Brain pericyte (primary cell): ENCODE data around the gene TSPAN31.
"Not testable (repeated sequence)": the region's sequence is repeated elsewhere in the genome, so short reads cannot be mapped to it uniquely, and the experiment has no call there.

Source experiments
- DNase-seq: peaks from one replicate; pipeline ENCODE4 v3.0.0-alpha.2; 2012; ENCODE audit warnings: low read depth, low spot score

Gene TSPAN31

DNA sequence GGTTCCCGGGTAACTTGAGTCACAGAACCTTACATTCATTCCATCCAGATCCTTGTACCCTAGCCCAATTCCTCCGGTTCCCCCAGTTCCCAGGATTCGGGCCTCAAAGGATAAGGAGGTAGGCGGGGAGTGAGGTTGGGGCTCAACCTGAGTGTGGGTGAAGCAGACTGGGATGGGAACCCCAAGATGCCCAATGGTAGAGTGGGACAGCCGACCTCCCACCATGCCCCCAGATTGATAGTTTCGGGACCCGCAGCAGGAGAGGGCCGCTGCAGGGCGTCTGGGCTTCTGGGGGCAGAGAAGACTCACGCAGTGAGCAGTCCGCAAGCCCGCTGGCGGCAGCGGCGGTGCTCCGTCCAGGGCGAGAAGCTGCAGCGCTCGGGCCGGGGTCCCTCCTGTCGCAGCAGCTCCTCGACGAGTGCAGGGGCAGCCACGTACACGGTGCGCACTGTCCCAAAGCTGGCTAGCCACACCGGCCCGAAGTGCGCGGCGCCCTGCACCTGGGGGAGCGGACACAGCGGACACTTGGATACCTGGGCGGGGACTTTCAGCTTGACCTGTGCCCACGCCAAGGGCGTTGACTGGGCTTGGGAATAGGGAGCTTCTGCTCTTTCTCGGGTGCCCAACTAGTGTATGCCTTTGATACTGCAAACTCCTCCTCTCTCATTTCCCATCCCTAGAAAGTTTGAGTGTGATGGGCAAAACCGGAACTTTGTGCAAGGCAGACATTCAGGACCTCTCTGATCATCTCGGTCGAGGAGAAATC lies 21.0 kb downstream of the TSPAN31 start:
- DNase-seq = no peak

DNA sequence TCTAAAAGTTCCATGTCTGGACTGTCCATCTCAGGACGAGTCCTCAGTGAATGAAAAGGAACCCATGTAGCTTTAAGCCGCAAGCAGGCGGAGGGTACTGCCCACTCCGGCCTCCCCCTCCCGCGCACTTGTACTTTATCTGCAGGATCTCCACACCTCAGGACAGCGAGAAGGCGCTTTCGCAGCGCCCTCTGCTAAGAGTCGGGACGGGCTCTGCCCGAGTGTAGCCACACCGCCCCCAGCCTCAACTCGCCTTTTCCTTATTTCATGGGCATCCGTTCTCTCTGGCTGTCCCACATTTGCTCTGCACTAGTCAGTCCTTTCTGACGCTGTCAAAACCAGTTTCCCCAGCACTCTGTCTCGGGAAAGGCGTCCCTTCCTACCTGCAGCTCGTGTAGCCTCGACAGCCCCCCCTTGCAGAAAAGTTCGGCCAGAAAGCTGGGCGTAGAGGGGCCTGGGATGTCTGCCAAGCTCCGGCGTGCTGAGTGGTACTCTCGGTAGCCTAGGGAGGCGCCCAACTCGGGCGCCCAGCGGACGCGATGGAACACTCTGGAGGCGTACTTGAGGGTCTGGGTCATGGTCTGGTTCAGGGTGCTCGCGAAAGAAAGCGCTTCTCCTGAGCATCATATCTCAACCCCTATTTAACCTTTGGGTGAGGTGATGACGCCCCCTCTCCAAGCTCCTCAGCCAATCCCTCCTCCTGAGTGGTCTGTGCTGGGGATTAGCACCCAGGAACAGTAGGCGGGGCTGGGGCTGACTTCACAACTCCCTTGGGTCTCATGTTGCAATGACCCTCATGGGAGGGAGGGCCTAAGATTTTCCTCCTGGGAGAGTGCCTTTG lies 21.8 kb downstream of the TSPAN31 start, which contains the start of gene CYP27B1:
TSS of gene CYP27B1 (minus strand) at position 615 of the 841 bp plus-strand sequence. CDS start at position 578, 37 bp downstream.
- no peak for DNase-seq

- DNase-seq = no peak
Measured at GRCh38 chr12:57767305-57767698, 22.5 kb downstream of the TSPAN31 start.

DNA sequence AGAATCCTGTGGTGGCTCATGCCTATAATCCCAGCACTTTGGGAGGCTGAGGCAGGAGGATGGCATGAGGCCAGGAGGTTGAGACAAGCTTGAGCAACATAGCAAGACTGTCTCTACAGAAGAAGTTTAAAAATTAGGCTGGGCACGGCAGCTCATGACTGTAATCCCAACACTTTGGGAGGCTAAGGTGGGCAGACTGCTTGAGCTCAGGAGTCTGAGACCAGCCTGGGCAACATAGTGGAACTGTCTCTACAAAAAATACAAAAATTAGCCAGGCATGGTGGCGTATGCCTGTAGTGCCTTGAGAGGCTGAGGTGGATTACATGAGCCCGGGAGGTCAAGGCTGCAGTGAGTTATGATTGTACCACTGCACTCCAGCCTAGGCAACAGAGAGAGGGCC lies 23.0 kb downstream of the TSPAN31 start:
- DNase-seq = no peak

- DNase-seq = no peak
Measured at GRCh38 chr12:57769594-57769993, 24.8 kb downstream of the TSPAN31 start.

DNA sequence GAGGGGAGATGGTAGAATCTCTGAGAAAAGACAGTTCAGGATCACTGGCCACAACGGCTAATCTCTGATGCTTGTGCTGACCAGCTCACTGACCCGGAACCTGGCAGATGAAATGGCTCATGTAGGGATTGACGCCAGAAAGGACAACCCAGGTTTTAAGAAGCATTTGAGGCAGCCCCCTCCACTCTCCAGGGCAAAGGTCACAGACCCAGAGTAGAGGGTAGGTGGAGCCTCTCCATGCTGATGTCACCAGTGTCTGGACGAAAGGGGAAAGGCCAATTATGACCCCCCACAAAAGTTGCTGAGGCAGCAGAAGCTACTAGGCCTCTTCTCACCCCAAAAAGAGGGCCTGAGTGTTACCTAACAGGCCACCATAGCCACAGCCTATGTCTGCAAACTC lies 25.9 kb downstream of the TSPAN31 start:
- DNase-seq = no peak

DNA sequence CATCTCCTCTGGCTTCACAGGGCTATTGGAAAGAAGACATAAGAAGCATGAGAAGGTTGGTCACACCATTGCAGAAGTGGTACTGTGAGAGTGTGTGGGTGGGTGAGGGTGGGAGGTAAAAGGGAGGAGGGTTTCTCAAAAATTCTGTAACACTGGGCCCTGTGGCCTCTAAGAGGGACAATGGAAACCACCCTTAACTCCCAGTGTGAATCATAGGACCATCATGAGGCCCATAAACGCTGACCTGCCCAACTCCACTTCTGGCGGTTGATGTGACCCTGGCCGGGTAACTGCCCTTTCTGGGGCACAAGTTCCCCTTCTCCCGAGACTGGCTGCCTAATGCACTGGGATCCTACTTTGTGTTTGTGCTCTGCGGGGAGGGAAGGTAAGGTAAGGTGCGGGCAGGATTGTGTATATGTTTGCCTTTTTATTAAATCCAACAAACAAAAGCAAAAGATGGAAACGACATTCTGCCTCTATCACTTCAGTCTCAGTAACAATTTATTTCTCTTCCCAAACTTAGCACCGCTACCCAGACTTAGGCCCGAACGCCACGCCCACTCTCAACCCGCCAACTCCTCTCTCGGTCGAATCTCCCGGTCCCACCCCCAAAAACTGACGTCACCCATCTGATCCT lies 26.5 kb downstream of the TSPAN31 start:
- DNase-seq = no peak

DNA sequence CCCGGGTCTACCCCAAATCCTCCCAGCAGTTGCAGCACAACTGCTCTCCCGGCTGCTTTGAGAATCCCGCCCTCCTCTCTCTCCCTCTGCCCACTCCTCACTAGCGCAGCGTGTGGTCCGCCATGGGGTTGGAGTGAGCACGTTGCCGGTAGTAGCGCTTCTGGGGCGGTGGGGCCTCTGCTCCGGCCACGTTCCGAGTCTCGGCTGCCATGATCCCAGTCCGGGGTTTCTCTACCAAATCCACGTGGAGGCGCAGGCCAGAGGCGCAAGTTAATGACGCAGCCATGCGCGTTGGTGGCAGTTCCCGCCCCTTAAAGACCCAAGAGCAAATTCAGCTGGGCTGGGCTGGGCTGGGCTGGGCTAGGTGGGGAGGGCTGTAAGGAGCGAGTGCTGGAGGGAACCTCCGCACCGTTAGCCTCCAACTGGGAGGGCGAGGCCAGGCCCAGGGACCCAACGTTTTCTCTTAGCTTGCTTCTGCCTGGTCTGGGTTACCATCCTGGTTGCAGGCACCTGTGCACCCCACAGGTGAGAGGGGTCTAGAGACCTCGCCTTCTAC lies 27.1 kb downstream of the TSPAN31 start, which contains the start of gene METTL1:
TSS of gene METTL1 (minus strand) at position 233 of the 556 bp plus-strand sequence. CDS start at position 211, 22 bp downstream.
- peak; percentile 85 for DNase-seq

DNA sequence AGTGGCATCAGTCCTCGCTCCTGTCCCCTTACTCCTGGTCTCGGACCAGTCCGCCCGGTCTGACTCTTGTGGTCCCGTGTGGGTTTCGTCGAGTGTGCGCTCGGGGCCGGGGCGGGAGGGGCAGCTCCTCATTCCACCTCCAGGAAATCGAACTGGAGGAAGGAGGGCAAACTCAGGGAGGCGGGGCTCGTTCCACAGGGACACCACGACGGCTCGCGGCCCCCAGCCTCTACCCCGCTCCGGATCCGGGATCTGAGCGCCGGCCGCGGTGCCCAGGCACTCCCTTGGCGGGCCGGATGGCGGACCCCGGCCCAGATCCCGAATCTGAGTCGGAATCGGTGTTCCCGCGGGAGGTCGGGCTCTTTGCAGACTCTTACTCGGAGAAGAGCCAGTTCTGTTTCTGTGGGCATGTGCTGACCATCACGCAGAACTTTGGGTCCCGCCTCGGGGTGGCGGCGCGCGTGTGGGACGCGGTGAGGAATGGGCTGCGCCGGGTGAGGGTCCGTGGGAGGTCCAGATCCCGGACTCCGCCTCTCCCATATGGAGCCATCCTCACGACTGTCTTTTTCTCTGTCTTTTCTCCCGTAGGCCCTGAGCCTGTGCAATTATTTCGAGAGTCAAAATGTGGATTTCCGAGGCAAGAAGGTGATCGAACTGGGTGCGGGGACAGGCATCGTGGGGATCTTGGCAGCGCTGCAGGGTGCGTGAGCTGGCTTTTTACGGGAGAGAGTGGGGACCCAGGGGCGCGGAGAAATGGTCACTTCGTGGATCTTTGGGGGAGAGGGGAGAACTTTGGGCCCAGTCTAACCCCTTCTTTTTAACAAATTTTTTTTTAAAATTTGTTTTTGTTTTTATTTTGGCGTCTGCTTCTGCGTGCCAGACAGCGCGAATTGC lies 27.8 kb downstream of the TSPAN31 start, which contains the start of gene EEF1AKMT3:
TSS of gene EEF1AKMT3 (plus strand) at position 186 of the 894 bp plus-strand sequence. CDS start at position 297, 111 bp downstream.
- DNase-seq = peak; percentile 21

GRCh38 chr12:57774634-57775033 lies 29.8 kb downstream of the TSPAN31 start:
- not testable (repeated sequence) for DNase-seq

- no peak for DNase-seq
Measured at GRCh38 chr12:57775044-57775443, 30.2 kb downstream of the TSPAN31 start.

DNA sequence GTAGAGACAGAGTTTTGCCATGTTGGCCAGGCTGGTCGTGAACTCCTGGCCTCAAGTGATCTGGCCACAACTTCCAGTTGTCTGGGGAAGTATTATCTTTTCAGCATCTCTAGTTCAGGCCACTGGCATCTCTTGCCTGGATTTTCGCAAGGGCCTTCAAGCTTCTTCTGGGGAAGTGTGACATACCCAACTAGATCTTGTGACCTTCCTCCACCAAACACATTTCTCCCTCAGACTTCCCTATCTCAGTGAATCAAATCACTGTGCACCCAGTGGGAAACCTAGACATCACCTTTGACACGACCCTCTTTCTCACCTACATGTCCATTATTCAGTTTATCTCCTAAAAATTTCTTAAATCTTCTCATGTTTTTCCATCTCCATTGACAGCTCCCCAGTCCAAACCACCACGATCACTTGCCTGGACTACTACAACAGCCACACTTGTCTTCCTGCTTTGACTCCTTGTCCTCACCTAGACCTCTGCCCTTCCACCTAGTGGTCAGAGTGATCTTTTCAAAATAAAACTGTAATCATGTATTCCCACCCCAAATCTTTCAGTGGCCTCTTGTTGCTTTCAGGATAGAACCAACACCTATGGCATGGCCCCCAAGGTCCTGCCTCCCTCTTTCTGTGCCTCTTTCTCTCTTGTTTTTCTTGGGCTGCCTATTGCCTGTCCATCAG lies 30.9 kb downstream of the TSPAN31 start:
- no peak for DNase-seq

DNA sequence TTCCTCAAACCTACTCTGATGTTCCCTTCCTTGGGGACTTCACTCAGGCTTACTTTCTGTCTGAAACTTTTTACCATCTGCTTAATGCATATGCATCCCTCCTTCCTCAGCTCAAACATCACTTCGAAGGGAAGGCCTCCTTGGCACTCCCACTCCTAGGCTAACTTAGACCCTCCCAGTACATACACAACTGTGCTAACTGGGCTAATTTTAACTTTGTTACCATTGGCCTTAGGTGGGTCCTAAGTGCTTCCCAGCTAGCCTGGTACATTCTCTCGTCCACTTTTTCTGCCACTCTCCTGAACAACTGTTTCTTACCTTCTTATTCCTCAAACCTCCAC lies 31.4 kb downstream of the TSPAN31 start:
- no peak for DNase-seq

DNA sequence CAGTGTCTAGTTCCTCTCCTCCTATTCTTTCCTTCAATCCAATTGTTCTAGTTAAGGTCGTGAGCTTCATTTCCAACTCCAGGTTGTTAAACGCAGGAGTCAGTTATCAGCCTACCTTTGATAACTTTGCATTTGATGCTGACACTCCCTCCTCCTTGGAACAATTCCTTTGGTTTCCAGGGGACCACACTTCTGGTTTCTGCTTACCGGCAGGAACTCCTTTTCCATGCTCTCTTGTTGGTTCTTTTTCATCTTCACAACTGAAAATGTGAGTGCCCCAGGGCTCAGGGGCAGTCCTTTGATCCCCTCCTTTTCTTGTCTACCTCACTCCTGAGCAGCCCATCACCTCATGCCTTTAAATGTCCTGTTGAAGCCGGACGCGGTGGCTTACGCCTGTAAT lies 32.5 kb downstream of the TSPAN31 start:
- DNase-seq = no peak

DNA sequence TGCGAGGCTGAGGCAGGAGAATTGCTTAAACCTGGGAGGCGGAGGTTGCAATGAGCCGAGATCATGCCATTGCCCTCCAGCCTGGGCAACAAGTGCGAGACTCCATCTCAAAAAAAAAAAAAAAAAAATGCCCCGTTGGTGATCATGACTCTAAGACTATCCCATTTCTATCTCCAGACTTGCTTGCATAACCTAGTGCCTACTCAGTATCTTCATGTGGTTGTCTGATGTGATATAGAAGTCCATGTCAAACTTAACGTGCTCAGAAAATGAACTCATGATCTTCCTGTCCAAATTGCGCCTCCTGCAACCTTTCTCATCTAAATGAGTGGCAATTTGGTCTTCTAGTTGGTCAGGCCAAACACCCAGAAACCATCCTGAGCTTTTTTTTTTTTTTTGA lies 33.1 kb downstream of the TSPAN31 start:
- no peak for DNase-seq

DNA sequence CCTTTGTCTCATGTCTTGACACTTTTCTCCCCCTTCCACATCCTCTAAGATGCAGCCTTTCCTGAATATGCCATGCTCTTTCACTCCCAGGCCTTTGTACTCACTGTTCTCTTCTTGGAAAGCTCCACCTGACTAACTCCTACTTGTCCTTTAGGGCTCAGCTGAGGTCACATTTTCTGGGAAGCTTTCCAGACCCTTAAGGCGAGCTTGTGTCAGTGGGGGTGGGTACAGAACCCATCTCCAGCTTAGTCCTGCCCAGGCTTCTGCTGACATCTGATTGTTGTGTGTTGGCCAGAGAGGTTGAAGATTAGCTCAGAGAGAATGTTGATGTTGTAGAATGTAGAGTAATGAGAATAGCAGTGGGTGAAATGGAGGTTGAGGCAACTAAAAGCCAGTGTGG lies 34.9 kb downstream of the TSPAN31 start:
- no peak for DNase-seq

DNA sequence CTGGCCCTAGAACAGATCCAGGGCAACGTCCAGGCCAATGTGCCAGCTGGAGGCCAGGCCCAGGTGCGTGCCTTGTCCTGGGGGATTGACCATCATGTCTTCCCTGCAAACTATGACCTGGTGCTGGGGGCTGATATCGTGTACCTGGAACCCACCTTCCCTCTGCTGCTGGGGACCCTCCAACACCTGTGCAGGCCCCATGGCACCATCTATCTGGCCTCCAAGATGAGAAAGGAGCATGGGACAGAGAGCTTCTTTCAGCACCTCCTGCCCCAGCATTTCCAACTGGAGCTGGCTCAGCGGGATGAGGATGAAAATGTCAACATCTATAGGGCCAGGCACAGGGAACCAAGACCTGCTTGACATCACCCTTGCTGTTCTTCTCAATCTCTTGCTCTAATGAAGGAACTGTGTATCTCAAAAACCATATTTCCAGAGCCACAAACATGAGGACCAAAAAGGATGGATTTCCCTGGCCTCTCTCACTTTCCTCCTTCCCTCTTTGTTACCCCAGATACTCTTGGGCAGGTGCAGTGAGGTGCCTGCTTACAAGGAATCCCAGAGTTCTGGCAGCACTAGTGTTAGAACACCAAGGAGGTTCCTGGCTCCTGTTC lies 35.6 kb downstream of the TSPAN31 start:
- DNase-seq = no peak

DNA sequence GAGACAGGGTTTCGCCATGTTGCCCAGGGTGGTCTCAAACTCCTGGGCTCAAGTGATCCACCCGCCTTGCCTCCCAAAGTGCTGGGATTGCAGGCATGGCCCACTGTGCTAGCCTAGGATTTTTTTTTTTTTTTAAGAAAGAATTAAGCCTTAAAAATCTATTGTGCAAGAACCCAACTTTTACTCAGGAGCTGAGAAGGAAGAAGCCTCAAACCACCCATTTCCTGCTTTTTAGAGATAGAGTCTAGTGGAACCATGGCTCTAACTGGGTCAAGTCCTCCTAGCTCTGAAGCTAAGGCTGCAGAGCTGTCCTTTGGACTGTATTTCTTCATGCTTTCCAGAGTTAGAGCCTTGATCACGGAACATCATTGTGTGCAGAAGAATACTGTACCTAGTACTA lies 36.4 kb downstream of the TSPAN31 start:
- no peak for DNase-seq

GRCh38 chr12:57781801-57782200 lies 37.0 kb downstream of the TSPAN31 start:
- DNase-seq = no peak

- DNase-seq = no peak
Measured at GRCh38 chr12:57782243-57782607, 37.4 kb downstream of the TSPAN31 start.
